GM12878 (cell line): Measurements from ENCODE around the gene TSHR. TPM values are rescaled to one million over a fixed set of nuclear protein-coding genes. Genes with fewer than 3 reads are reported as not detected.
A peak's percentile ranks its signal among the peaks of the same experiment; 100 is the strongest.
"Not testable (repeated sequence)": the region's sequence is repeated elsewhere in the genome, so short reads cannot be mapped to it uniquely, and the experiment has no call there.

ENCODE experiments used
- ATAC-seq: fragments of 200-7000 bp; cut with Tn5 transposase; 3 replicates; pipeline ENCODE4 v1.9.1; 2020; ENCODE audit warnings: mild to moderate bottlenecking, moderate library complexity
- BruUV-seq: library from RNA; stranded (reverse); fragments of 400-500 nt; replicated peaks from 2 replicates; lab custom pipeline; 2021; lab: Mats Ljungman, UMichigan
- CTCF ChIA-PET: fragments of 300-600 bp; sonication (Branson Sonifier 250); formaldehyde crosslinking; extraction: SDS; loops from one replicate; lab custom pipeline; 2021; ENCODE audit warnings: inconsistent platforms; lab: Yijun Ruan, JAX
- POLR2A ChIA-PET: fragments of 350-600 bp; formaldehyde crosslinking; extraction: SDS; loops from one replicate; lab custom pipeline; 2021; ENCODE audit warnings: inconsistent platforms; lab: Charles Lee
- RAD21 ChIA-PET: fragments of 300-600 bp; sonication (Branson Sonifier 250); formaldehyde crosslinking; loops from one replicate; lab custom pipeline; 2023; ENCODE audit warnings: antibody characterized with exemption; ENCODE audit not compliant: unreplicated experiment; lab: Charles Lee
- SMC1A ChIA-PET: fragments of 300-600 bp; sonication (Branson Sonifier 250); formaldehyde crosslinking; loops from one replicate; lab custom pipeline; 2023; ENCODE audit not compliant: unreplicated experiment, uncharacterized antibody; lab: Charles Lee
- DNase-seq: peaks from one replicate; pipeline ENCODE4 v3.0.0-alpha.2; 2011; ENCODE audit warnings: low read depth, low spot score
- FAIRE-seq: peaks from 3 replicates; lab custom pipeline; 2011; peaks lifted over from hg19 to GRCh38; lab: Jason Lieb, UNC
- H2AFZ ChIP-seq: 2 replicates; pipeline ENCODE4 v1.6.0; 2011; ENCODE audit warnings: low read depth, low read length, control low read depth; ENCODE audit not compliant: control insufficient read depth
- H3K27ac ChIP-seq: 2 replicates; pipeline ENCODE4 v1.5.1; 2011; ENCODE audit warnings: control low read depth; ENCODE audit not compliant: control insufficient read depth, insufficient read depth
- H3K27me3 ChIP-seq, 2 experiments: replicated peaks in 1 of 2; 2 replicates each; pipeline versions ENCODE4 v1.6.0 to v1.6.1; 2011; ENCODE audit warnings: low read length in 1 of 2; ENCODE audit not compliant: control insufficient read depth in 2 of 2, insufficient read depth in 2 of 2
- H3K36me3 ChIP-seq, 2 experiments: 2 replicates each; pipeline ENCODE4 v1.5.1; 2011; ENCODE audit warnings: low read length in 1 of 2; ENCODE audit not compliant: control insufficient read depth in 2 of 2, insufficient read depth in 2 of 2
- H3K4me1 ChIP-seq: 2 replicates; pipeline ENCODE4 v1.6.1; 2011; ENCODE audit warnings: mild to moderate bottlenecking, low read length, moderate library complexity, mixed read lengths; ENCODE audit not compliant: control insufficient read depth, insufficient read depth
- H3K4me2 ChIP-seq: 2 replicates; pipeline ENCODE4 v1.6.0; 2011; ENCODE audit warnings: control low read depth; ENCODE audit not compliant: control insufficient read depth, insufficient read depth
- H3K4me3 ChIP-seq: fragments of 200-600 bp; sonication (generic); 2 replicates; pipeline ENCODE4 v1.5.1; 2016
- H3K79me2 ChIP-seq: 2 replicates; pipeline ENCODE4 v1.6.0; 2011; ENCODE audit warnings: low read length; ENCODE audit not compliant: control insufficient read depth, insufficient read depth
- H3K9ac ChIP-seq: 2 replicates; pipeline ENCODE4 v1.8.0; 2011; ENCODE audit warnings: low read length, control low read depth, mixed read lengths; ENCODE audit not compliant: control insufficient read depth, insufficient read depth
- H3K9me3 ChIP-seq: replicated peaks from 3 replicates; pipeline ENCODE4 v1.5.1; 2011; ENCODE audit warnings: mild to moderate bottlenecking, low read length; ENCODE audit not compliant: control insufficient read depth, insufficient read depth
- H4K20me1 ChIP-seq: 2 replicates; pipeline ENCODE4 v1.6.0; 2011; ENCODE audit not compliant: control insufficient read depth, insufficient read depth
- BRCA1 ChIP-seq: IDR thresholded peaks from 2 replicates; pipeline ENCODE4 v1.6.1; 2011; ENCODE audit warnings: low read depth, low read length, improper control_type of control experiment
- CREB1 ChIP-seq: IDR thresholded peaks from 2 replicates; pipeline ENCODE4 v1.6.1; 2012; ENCODE audit warnings: low read depth, mild to moderate bottlenecking, inconsistent platforms
- EP300 ChIP-seq, 2 experiments: fragments of 150-350 bp in 1 of 2; IDR thresholded peaks; 2 replicates each; pipeline ENCODE4 v1.6.1; 2011 to 2012; ENCODE audit warnings: low read depth in 2 of 2, low read length in 2 of 2, borderline replicate concordance in 1 of 2, improper control_type of control experiment in 1 of 2, inconsistent platforms in 1 of 2; ENCODE audit not compliant: control insufficient read depth in 1 of 2
- HDAC2 ChIP-seq: fragments of 200-600 bp; sonication (generic); IDR thresholded peaks from 2 replicates; pipeline ENCODE4 v1.6.1; 2017
- MTA2 ChIP-seq: fragments of 450-650 bp; IDR thresholded peaks from 2 replicates; pipeline ENCODE4 v1.6.1; 2016; ENCODE audit warnings: low read depth, mild to moderate bottlenecking, moderate library complexity
- PRDM15 ChIP-seq: fragments of 450-650 bp; formaldehyde crosslinking; IDR thresholded peaks from 2 replicates; pipeline ENCODE4 v1.4.0; 2020; ENCODE audit warnings: mild to moderate bottlenecking, moderate library complexity
- SREBF2 ChIP-seq: IDR thresholded peaks from 2 replicates; pipeline ENCODE4 v1.6.1; 2012; ENCODE audit warnings: mild to moderate bottlenecking, low read length
- STAT1 ChIP-seq: fragments of 450-650 bp; conservative IDR thresholded peaks from 2 replicates; pipeline ENCODE4 v1.6.1; 2014; ENCODE audit warnings: antibody characterized with exemption, mild to moderate bottlenecking
- SUZ12 ChIP-seq: fragments of 200-600 bp; sonication (generic); IDR thresholded peaks from one replicate; pipeline ENCODE4 v1.6.1; 2018; ENCODE audit warnings: antibody characterized with exemption, mild to moderate bottlenecking; ENCODE audit not compliant: unreplicated experiment
- WGBS: methylation state at CpG from one replicate; pipeline ENCODE4 v1.1.6; 2016; ENCODE audit warnings: low lambda C conversion rate; ENCODE audit not compliant: insufficient replicate concordance, insufficient coverage; ENCODE audit errors: missing lambda C conversion rate; 5-methylcytosine and 5-hydroxymethylcytosine counted together
- in situ Hi-C: fragments of 300-500 bp; cut with MboI; formaldehyde crosslinking; loops from 9 replicates; pipeline ENCODE4 v1.14.3; 2018; ENCODE audit warnings: mixed read lengths
- intact Hi-C: fragments of 100-400 bp; cut with micrococcal nuclease; formaldehyde crosslinking; loops from one replicate; pipeline ENCODE4 v1.14.2; 2022; ENCODE audit not compliant: unreplicated experiment
- polyA plus RNA-seq, 11 experiments: library from polyadenylated mRNA; depleted of rRNA in 4 of 11; unstranded in 6 of 11; stranded (reverse) in 5 of 11; fragments of >200 nt; fragmentation: Nextera tagmentation in 4 of 11; fragmentation: Illumina TruSeq in 1 of 11; extraction: Ambion mirVana in 4 of 11; extraction: Trizol in 1 of 11; gene quantifications; 1 replicate in 1 of 11; 2 replicates in 10 of 11; pipeline versions ENCODE4 v1.2.1 to v1.2.3, GENCODE V29; 2011 to 2016; ENCODE audit warnings: inconsistent platforms in 2 of 11, missing spikeins in 2 of 11, low read depth in 1 of 11
- total RNA-seq, 4 experiments: library from RNA; depleted of rRNA in 3 of 4; stranded (reverse); fragments of >200 nt in 3 of 4; fragmentation: Illumina TruSeq in 1 of 4; extraction: Trizol in 1 of 4; gene quantifications; 2 replicates each; pipeline versions ENCODE4 v1.2.1 to v1.2.3, GENCODE V29; 2013 to 2021
- TF ChIP-seq, protein P1 (sequence below): fragments of 450-650 bp; IDR thresholded peaks from 2 replicates; pipeline ENCODE4 v1.6.1; 2017; ENCODE audit warnings: borderline replicate concordance

Gene TSHR
- total and polyA plus RNA-seq, 10 of the 15 experiments (the other 5 are each of a cell fraction or from before 2014, with no cell fraction given) = 0.06 to 0.31 TPM; not detected in 8

- TF ChIP-seq, protein P1, sequence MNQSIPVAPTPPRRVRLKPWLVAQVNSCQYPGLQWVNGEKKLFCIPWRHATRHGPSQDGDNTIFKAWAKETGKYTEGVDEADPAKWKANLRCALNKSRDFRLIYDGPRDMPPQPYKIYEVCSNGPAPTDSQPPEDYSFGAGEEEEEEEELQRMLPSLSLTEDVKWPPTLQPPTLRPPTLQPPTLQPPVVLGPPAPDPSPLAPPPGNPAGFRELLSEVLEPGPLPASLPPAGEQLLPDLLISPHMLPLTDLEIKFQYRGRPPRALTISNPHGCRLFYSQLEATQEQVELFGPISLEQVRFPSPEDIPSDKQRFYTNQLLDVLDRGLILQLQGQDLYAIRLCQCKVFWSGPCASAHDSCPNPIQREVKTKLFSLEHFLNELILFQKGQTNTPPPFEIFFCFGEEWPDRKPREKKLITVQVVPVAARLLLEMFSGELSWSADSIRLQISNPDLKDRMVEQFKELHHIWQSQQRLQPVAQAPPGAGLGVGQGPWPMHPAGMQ = no peak
Measured at GRCh38 chr14:81113176-81113575, 157.8 kb downstream of the TSHR start (continued).

GRCh38 chr14:81113945-81114820 lies 158.8 kb downstream of the TSHR start:
- H3K4me2 ChIP-seq, DNase-seq, H3K4me1 ChIP-seq, H4K20me1 ChIP-seq, ATAC-seq, H2AFZ ChIP-seq, FAIRE-seq, in situ Hi-C loops, SMC1A ChIA-PET, CTCF ChIA-PET, POLR2A ChIA-PET, H3K9ac ChIP-seq, BruUV-seq, H3K27ac ChIP-seq, H3K79me2 ChIP-seq, H3K4me3 ChIP-seq, RAD21 ChIA-PET, H3K27me3 ChIP-seq, intact Hi-C loops, H3K9me3 ChIP-seq, H3K36me3 ChIP-seq: not testable (repeated sequence)
- WGBS = 79% methylated on average over 26 of the region's 34 CpGs

DNA sequence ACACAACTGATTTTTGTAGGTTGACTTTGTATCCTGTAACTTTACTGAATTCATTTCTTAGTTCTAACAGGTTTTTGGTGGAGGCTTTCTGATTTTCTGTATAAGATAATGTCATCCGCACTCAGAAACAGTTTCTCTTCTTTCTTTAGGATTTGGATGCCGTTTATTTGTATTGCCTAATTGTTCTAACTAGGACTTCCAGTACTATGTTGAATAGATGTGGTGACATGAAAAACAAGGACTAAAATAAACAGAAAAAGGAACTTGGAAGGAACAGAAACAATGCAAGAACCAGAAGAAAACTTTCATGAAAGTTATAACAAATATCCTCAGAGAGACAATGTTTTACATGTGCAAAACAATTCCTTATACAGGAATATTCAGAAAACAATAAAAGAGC lies 165.1 kb downstream of the TSHR start:
- in situ Hi-C loops (no loop called here), intact Hi-C loops (no loop called here)
- H3K4me1 ChIP-seq = peaks cover 6% of the 10 kb centered on the region
- SMC1A ChIA-PET = no interaction called here
- CTCF ChIA-PET = no interaction called here
- 47% methylated on average over 2 of the region's 2 CpGs for WGBS
- H2AFZ ChIP-seq = no peak overlapping the region
- no peaks in the 10 kb centered on the region for H3K27me3 ChIP-seq
- RAD21 ChIA-PET = no interaction called here
- H3K79me2 ChIP-seq = no peaks in the 10 kb centered on the region
- no peak for ATAC-seq
- peak; percentile 23 for FAIRE-seq
- no peak overlapping the region for H3K9ac ChIP-seq
- H3K9me3 ChIP-seq = peaks cover 6% of the 10 kb centered on the region; the same call in 2 of the 3 replicates
- H3K4me2 ChIP-seq = no peak overlapping the region
- DNase-seq = no peak
- BruUV-seq = no TSS peak
- no peaks in the 10 kb centered on the region for H3K36me3 ChIP-seq
- H4K20me1 ChIP-seq = no peaks in the 10 kb centered on the region
- POLR2A ChIA-PET = no interaction called here
- no peak overlapping the region for H3K27ac ChIP-seq
- no peak overlapping the region for H3K4me3 ChIP-seq
- no peak for TF ChIP-seq PRDM15 (CRISPR knock-in tag)
- TF ChIP-seq SUZ12 = no peak
- no peak for TF ChIP-seq CREB1
- no peak for TF ChIP-seq MTA2
- no peak for TF ChIP-seq SREBF2
- no peak for TF ChIP-seq HDAC2
- TF ChIP-seq EP300 (IDR thresholded peaks at IDR 0.05; ENCODE audit: borderline replicate concordance in 1 of 2, control insufficient read depth in 1 of 2, low read depth in 2 of 2, low read length in 2 of 2) = no peak
- TF ChIP-seq BRCA1 = no peak
- no peak for TF ChIP-seq STAT1
